ENCODE data around the gene PROSER1. TPM values are rescaled to one million over a fixed set of nuclear protein-coding genes. Genes with fewer than 3 reads are reported as not detected.
"Not testable (repeated sequence)": the region's sequence is repeated elsewhere in the genome, so short reads cannot be mapped to it uniquely, and the experiment has no call there.

Gene PROSER1
- total RNA-seq, 2 donors from 2014 or later = 39.9 to 41.8 TPM

GRCh38 chr13:39012608-39013007 is 25.3 kb downstream of the PROSER1 start:
- H3K27ac ChIP-seq = no peak overlapping the region
- H3K9me3 ChIP-seq = no peaks in the 10 kb centered on the region
- no peak for ATAC-seq
- intact Hi-C loops (cut with DNase I) = no loop called here
- peaks cover 9 to 31% of the 10 kb centered on the region in 2 donors for H3K36me3 ChIP-seq (replicated peaks in 1 of 2; ENCODE audit: insufficient read depth in 1 of 2, low read depth in 2 of 2)
- no peak for TF ChIP-seq POLR2A (IDR thresholded peaks at IDR 0.05)
- TF ChIP-seq CTCF (IDR thresholded peaks at IDR 0.05) = no peak
- 85 to 89% methylated on average over 7 of the region's 7 CpGs for WGBS, 2 donors
- H3K27me3 ChIP-seq = no peaks in the 10 kb centered on the region
- DNase-seq = no peak
- H3K4me3 ChIP-seq = no peak overlapping the region
- no peaks in the 10 kb centered on the region for H3K4me1 ChIP-seq

GRCh38 chr13:39006371-39007111 is 31.3 kb downstream of the PROSER1 start:
- DNase-seq; H3K9me3 ChIP-seq; H3K27me3 ChIP-seq; intact Hi-C loops (cut with DNase I); H3K36me3 ChIP-seq (replicated peaks in 1 of 2; ENCODE audit: insufficient read depth in 1 of 2, low read depth in 2 of 2); H3K27ac ChIP-seq; H3K4me3 ChIP-seq; ATAC-seq; H3K4me1 ChIP-seq: not testable (repeated sequence)
- WGBS, 2 donors = 76 to 91% methylated on average over 13 to 17 of the region's 29 CpGs

- Histone ChIP-seq H3K4me3 (no peak overlapping the region), H3K36me3 (replicated peaks in 1 of 2; ENCODE audit: insufficient read depth in 1 of 2, low read depth in 2 of 2) (no peaks in the 10 kb centered on the region), H3K27ac (no peak overlapping the region), H3K9me3 (no peaks in the 10 kb centered on the region), H3K27me3 (no peaks in the 10 kb centered on the region), H3K4me1 (no peaks in the 10 kb centered on the region)
- intact Hi-C loops (cut with DNase I) = no loop called here
- no peak for DNase-seq
- ATAC-seq = no peak
- WGBS, 2 donors = 71% methylated on average over 3 of the region's 3 CpGs
- TF ChIP-seq POLR2A (IDR thresholded peaks at IDR 0.05) (no peak), CTCF (IDR thresholded peaks at IDR 0.05) (no peak)
These were observed 39.1 kb downstream of the PROSER1 start for GRCh38 chr13:38998739-38999138.

GRCh38 chr13:38993381-38993780 is 44.5 kb downstream of the PROSER1 start:
- 46 to 54% methylated on average over 4 of the region's 4 CpGs for WGBS, 2 donors
- Histone ChIP-seq H3K27me3 (no peaks in the 10 kb centered on the region), H3K27ac (no peak overlapping the region), H3K9me3 (no peaks in the 10 kb centered on the region), H3K36me3 (replicated peaks in 1 of 2; ENCODE audit: insufficient read depth in 1 of 2, low read depth in 2 of 2) (no peaks in the 10 kb centered on the region), H3K4me3 (no peak overlapping the region), H3K4me1 (no peaks in the 10 kb centered on the region)
- DNase-seq (no peak), ATAC-seq (no peak)
- TF ChIP-seq POLR2A (IDR thresholded peaks at IDR 0.05) (no peak), CTCF (IDR thresholded peaks at IDR 0.05) (no peak)
- intact Hi-C loops (cut with DNase I) = no loop called here

GRCh38 chr13:38990693-38991092 is 47.2 kb downstream of the PROSER1 start, which contains the start of gene STOML3:
Gene STOML3 (minus strand): TSS chr13:38990831. CDS start chr13:38990721, 110 bp downstream.
- Histone ChIP-seq H3K27ac (no peak within 1 kb of the TSS), H3K4me3 (no peak within 1 kb of the TSS), H3K9me3 (no peaks in the 10 kb centered on the region), H3K4me1 (no peaks in the 10 kb centered on the region), H3K36me3 (replicated peaks in 1 of 2; ENCODE audit: insufficient read depth in 1 of 2, low read depth in 2 of 2) (no peaks in the 10 kb centered on the region), H3K27me3 (no peaks in the 10 kb centered on the region)
- DNase-seq (no peak), ATAC-seq (no peak)
- TF ChIP-seq CTCF (IDR thresholded peaks at IDR 0.05) = no peak
- TF ChIP-seq POLR2A (IDR thresholded peaks at IDR 0.05) = no peak
- intact Hi-C loops (cut with DNase I) = no loop called here
